A673 (cell line): ENCODE results near the gene PKD1. TPM values are rescaled to one million over a fixed set of nuclear protein-coding genes. Genes with fewer than 3 reads are reported as not detected.

ENCODE experiments used
- BruUV-seq: library from RNA; stranded (reverse); fragments of 400-500 nt; replicated peaks from 2 replicates; lab custom pipeline; 2021; lab: Mats Ljungman, UMichigan
- CTCF ChIA-PET: fragments of 300-600 bp; sonication (Branson Sonifier 250); formaldehyde crosslinking; loops from one replicate; lab custom pipeline; 2022; ENCODE audit warnings: antibody characterized with exemption; lab: Charles Lee
- POLR2A ChIA-PET: fragments of 300-600 bp; sonication (Branson Sonifier 250); formaldehyde crosslinking; loops from one replicate; lab custom pipeline; 2022; ENCODE audit warnings: antibody characterized with exemption; ENCODE audit not compliant: low non-redundant PET; lab: Charles Lee
- DNase-seq: peaks from one replicate; pipeline ENCODE4 v3.0.0-alpha.2; 2015; ENCODE audit warnings: low spot score
- H3K27ac ChIP-seq: fragments of 200-600 bp; sonication (generic); 2 replicates; pipeline ENCODE4 v1.5.1; 2016; ENCODE audit warnings: mixed run types, low read depth, mild to moderate bottlenecking, mixed read lengths, antibody characterized with exemption, low read length; ENCODE audit not compliant: poor library complexity, severe bottlenecking
- H3K27me3 ChIP-seq: fragments of 200-600 bp; sonication (generic); replicated peaks from 2 replicates; pipeline ENCODE4 v1.6.1; 2017; ENCODE audit warnings: mixed run types, low read depth, mild to moderate bottlenecking, mixed read lengths, antibody characterized with exemption, low read length; ENCODE audit not compliant: insufficient read depth, poor library complexity
- H3K36me3 ChIP-seq: fragments of 200-600 bp; sonication (generic); 2 replicates; pipeline ENCODE4 v1.6.1; 2016; ENCODE audit warnings: mixed run types, mild to moderate bottlenecking, mixed read lengths, antibody characterized with exemption, low read length; ENCODE audit not compliant: insufficient read depth, poor library complexity, severe bottlenecking
- H3K4me1 ChIP-seq: fragments of 200-600 bp; sonication (generic); 2 replicates; pipeline ENCODE4 v1.6.1; 2017; ENCODE audit warnings: mixed run types, mild to moderate bottlenecking, mixed read lengths, antibody characterized with exemption, low read length; ENCODE audit not compliant: insufficient read depth, poor library complexity, severe bottlenecking
- H3K4me3 ChIP-seq: fragments of 200-600 bp; sonication (generic); 2 replicates; pipeline ENCODE4 v1.5.1; 2016; ENCODE audit warnings: low read depth, mixed run types, mild to moderate bottlenecking, mixed read lengths, low read length; ENCODE audit not compliant: poor library complexity, severe bottlenecking
- H3K9me3 ChIP-seq: fragments of 200-600 bp; sonication (generic); 2 replicates; pipeline ENCODE4 v1.6.1; 2016; ENCODE audit warnings: mixed run types, low read depth, mild to moderate bottlenecking, mixed read lengths, antibody characterized with exemption, low read length; ENCODE audit not compliant: poor library complexity, severe bottlenecking
- CTCF ChIP-seq: fragments of 300-800, 200-600 bp; sonication (generic); conservative IDR thresholded peaks from 2 replicates; pipeline ENCODE4 v1.5.1; 2017; ENCODE audit warnings: low read depth, mild to moderate bottlenecking, antibody characterized with exemption, low read length, moderate library complexity, mixed read lengths
- EZH2 ChIP-seq: fragments of 200-600 bp; sonication (generic); IDR thresholded peaks from 2 replicates; pipeline ENCODE4 v1.6.1; 2017; ENCODE audit warnings: borderline replicate concordance, low read depth, mild to moderate bottlenecking, mixed read lengths, antibody characterized with exemption, low read length; ENCODE audit not compliant: poor library complexity, severe bottlenecking
- intact Hi-C: fragments of 100-400 bp; cut with micrococcal nuclease; formaldehyde crosslinking; loops from one replicate; pipeline ENCODE4 v1.10.0; 2022; ENCODE audit not compliant: unreplicated experiment
- total RNA-seq: library from RNA; stranded (reverse); gene quantifications from 2 replicates; pipeline ENCODE4 v1.2.3, GENCODE V29; 2021

PKD1 gene
- total RNA-seq, 1 experiment from 2014 or later, result 121 TPM

GRCh38 chr16:2083876-2084780 lies 51.6 kb downstream of the PKD1 start:
- no peaks in the 10 kb centered on the region for H3K27me3 ChIP-seq
- intact Hi-C loops, result no loop called here
- ChIA-PET CTCF (no interaction called here), POLR2A (no interaction called here)
- H3K4me1 ChIP-seq, result no peaks in the 10 kb centered on the region
- no peaks in the 10 kb centered on the region for H3K9me3 ChIP-seq
- no TSS peak for BruUV-seq
- H3K27ac ChIP-seq, result no peak overlapping the region
- H3K4me3 ChIP-seq, result no peak overlapping the region
- no peak for DNase-seq
- no peak for TF ChIP-seq CTCF
- no peak for TF ChIP-seq EZH2
- H3K36me3 ChIP-seq, result peaks cover 20% of the 10 kb centered on the region

DNA sequence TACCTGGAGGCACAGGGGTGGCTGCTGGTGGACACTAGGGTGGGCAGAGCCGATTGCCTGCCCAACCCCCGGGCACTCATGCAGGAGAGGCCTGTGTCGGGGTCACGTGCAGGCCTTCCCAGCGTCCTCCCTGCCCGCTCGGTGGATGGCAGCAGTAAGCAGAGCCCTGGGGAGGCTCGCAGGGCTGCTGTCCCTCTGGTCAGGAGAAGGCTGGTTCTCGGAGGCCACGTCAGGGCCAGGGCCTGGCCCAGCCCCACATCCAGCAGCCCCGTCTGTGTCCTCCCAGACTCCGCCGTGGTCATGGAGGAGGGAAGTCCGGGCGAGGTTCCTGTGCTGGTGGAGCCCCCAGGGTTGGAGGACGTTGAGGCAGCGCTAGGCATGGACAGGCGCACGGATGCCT lies 52.3 kb downstream of the PKD1 start:
- DNase-seq, result no peak
- H3K4me3 ChIP-seq, result no peak overlapping the region
- H3K27ac ChIP-seq, result no peak overlapping the region
- TF ChIP-seq EZH2 (no peak), CTCF (no peak)
- BruUV-seq, result no TSS peak
- no peaks in the 10 kb centered on the region for H3K9me3 ChIP-seq
- no peaks in the 10 kb centered on the region for H3K27me3 ChIP-seq
- ChIA-PET CTCF (interaction anchor here (0.7 kb wide), 1 partner anchor 57 kb away, joined by 3 read pairs; no protein-coding TSS in a partner anchor), POLR2A (no interaction called here)
- no peaks in the 10 kb centered on the region for H3K4me1 ChIP-seq
- intact Hi-C loops, result no loop called here
- peaks cover 15% of the 10 kb centered on the region for H3K36me3 ChIP-seq

DNA sequence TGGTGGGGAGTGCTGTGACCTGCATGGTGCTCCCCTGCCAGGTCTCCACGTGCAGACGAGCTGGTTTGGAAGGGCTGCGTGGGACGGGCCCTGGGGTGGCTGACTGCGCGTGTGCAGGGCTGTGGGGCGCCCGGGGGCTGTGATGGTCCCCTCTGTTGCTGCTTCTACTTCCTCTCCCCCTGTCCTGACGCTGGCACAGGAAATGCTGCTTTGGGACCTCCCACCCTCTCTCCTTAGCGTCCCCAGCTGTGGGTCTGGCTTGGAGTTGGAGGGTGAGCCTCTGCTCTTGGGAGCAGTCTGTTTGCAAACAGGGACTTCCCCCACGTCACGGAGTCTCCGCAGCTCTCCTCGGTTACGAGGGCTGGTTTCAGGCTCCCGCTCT lies 52.7 kb downstream of the PKD1 start:
- Histone ChIP-seq H3K27ac (no peak overlapping the region), H3K9me3 (no peaks in the 10 kb centered on the region), H3K27me3 (no peaks in the 10 kb centered on the region), H3K4me3 (no peak overlapping the region), H3K36me3 (peaks cover 15% of the 10 kb centered on the region), H3K4me1 (no peaks in the 10 kb centered on the region)
- intact Hi-C loops, result no loop called here
- BruUV-seq, result no TSS peak
- CTCF ChIA-PET, result interaction anchor here (0.7 kb wide), 1 partner anchor 57 kb away, joined by 3 read pairs; no protein-coding TSS in a partner anchor
- POLR2A ChIA-PET, result no interaction called here
- no peak for DNase-seq
- TF ChIP-seq EZH2 (no peak), CTCF (no peak)
